Mesendoderm (in vitro differentiated cells): Measurements from ENCODE around the gene SLC47A2.

ENCODE experiments used
- DNase-seq: peaks from one replicate; pipeline ENCODE4 v3.0.0; 2013
- H2AK5ac ChIP-seq: 2 replicates; pipeline ENCODE4 v1.6.1; 2013; ENCODE audit warnings: low read length, inconsistent platforms
- H2BK120ac ChIP-seq: 2 replicates; pipeline ENCODE4 v1.6.1; 2013; ENCODE audit warnings: low read depth, mild to moderate bottlenecking, low read length, moderate library complexity, mixed read lengths
- H2BK15ac ChIP-seq: replicated peaks from 2 replicates; pipeline ENCODE4 v1.6.1; 2013; ENCODE audit warnings: low read depth, mild to moderate bottlenecking, moderate library complexity
- H2BK5ac ChIP-seq: 2 replicates; pipeline ENCODE4 v1.6.1; 2013; ENCODE audit warnings: low read length, inconsistent platforms
- H3K18ac ChIP-seq: 2 replicates; pipeline ENCODE4 v1.6.1; 2013; ENCODE audit warnings: mild to moderate bottlenecking, low read length, mixed read lengths
- H3K23ac ChIP-seq: one replicate; pipeline ENCODE4 v1.6.1; 2013; ENCODE audit warnings: low read length
- H3K27ac ChIP-seq: 2 replicates; pipeline ENCODE4 v1.5.1; 2013; ENCODE audit warnings: low read depth, mild to moderate bottlenecking, inconsistent platforms, low read length, moderate library complexity
- H3K27me3 ChIP-seq: 2 replicates; pipeline ENCODE4 v1.6.1; 2013; ENCODE audit warnings: low read length, control low read depth, mild to moderate bottlenecking, inconsistent platforms; ENCODE audit not compliant: insufficient read depth, poor library complexity
- H3K36me3 ChIP-seq: 2 replicates; pipeline ENCODE4 v1.6.1; 2013; ENCODE audit warnings: low read length, inconsistent platforms; ENCODE audit not compliant: control insufficient read depth, insufficient read depth
- H3K4ac ChIP-seq: one replicate; pipeline ENCODE4 v1.6.1; 2013; ENCODE audit warnings: low read depth, mild to moderate bottlenecking, low read length, moderate library complexity
- H3K4me1 ChIP-seq: 2 replicates; pipeline ENCODE4 v1.6.1; 2013; ENCODE audit warnings: low read depth, low read length, inconsistent platforms; ENCODE audit not compliant: control insufficient read depth
- H3K4me2 ChIP-seq: 2 replicates; pipeline ENCODE4 v1.6.1; 2013; ENCODE audit warnings: low read length
- H3K4me3 ChIP-seq: 2 replicates; pipeline ENCODE4 v1.5.1; 2013; ENCODE audit warnings: mild to moderate bottlenecking, low read length
- H3K56ac ChIP-seq: one replicate; pipeline ENCODE4 v1.6.1; 2013; ENCODE audit warnings: low read length
- H3K79me1 ChIP-seq: 2 replicates; pipeline ENCODE4 v1.6.1; 2013; ENCODE audit warnings: low read length, inconsistent platforms
- H3K79me2 ChIP-seq: 2 replicates; pipeline ENCODE4 v1.6.1; 2013; ENCODE audit warnings: mild to moderate bottlenecking, low read length; ENCODE audit not compliant: control insufficient read depth, insufficient read depth
- H3K9ac ChIP-seq: 2 replicates; pipeline ENCODE4 v1.6.1; 2013; ENCODE audit warnings: low read length, inconsistent platforms
- H4K5ac ChIP-seq: one replicate; pipeline ENCODE4 v1.6.1; 2013; ENCODE audit warnings: low read length
- H4K8ac ChIP-seq: one replicate; pipeline ENCODE4 v1.6.1; 2013; ENCODE audit warnings: low read depth, mild to moderate bottlenecking, control low read depth, low read length, moderate library complexity
- WGBS: extraction: QIAGEN DNeasy Blood & Tissue Kit; methylation state at CpG from one replicate; pipeline ENCODE4 v1.1.7; 2013; ENCODE audit warnings: low lambda C conversion rate, missing lambda C conversion rate; ENCODE audit not compliant: insufficient coverage; ENCODE audit errors: extremely low coverage; 5-methylcytosine and 5-hydroxymethylcytosine counted together

SLC47A2 gene

GRCh38 chr17:19750020-19750572, 33.7 kb upstream of the SLC47A2 start:
- H3K18ac ChIP-seq, result no peak overlapping the region
- H2AK5ac ChIP-seq, result no peak overlapping the region
- H3K4me2 ChIP-seq, result no peak overlapping the region
- no peak overlapping the region for H3K9ac ChIP-seq
- H3K36me3 ChIP-seq, result no peaks in the 10 kb centered on the region
- no peaks in the 10 kb centered on the region for H3K4me1 ChIP-seq
- DNase-seq, result no peak
- no peak overlapping the region for H4K5ac ChIP-seq
- WGBS, result no CpG with 5 or more reads among the region's 9 CpGs
- no peaks in the 10 kb centered on the region for H3K27me3 ChIP-seq
- no peak overlapping the region for H3K4me3 ChIP-seq
- H2BK5ac ChIP-seq, result no peak overlapping the region
- H3K27ac ChIP-seq, result no peak overlapping the region
- H3K4ac ChIP-seq, result no peak overlapping the region
- H3K56ac ChIP-seq, result no peak overlapping the region
- H2BK15ac ChIP-seq, result no peak overlapping the region
- H4K8ac ChIP-seq, result no peak overlapping the region
- no peaks in the 10 kb centered on the region for H3K79me2 ChIP-seq
- no peak overlapping the region for H3K23ac ChIP-seq
- no peaks in the 10 kb centered on the region for H3K79me1 ChIP-seq
- no peak overlapping the region for H2BK120ac ChIP-seq

GRCh38 chr17:19748807-19749193, 32.4 kb upstream of the SLC47A2 start:
- Histone ChIP-seq H3K27me3 (no peaks in the 10 kb centered on the region), H2AK5ac (no peak overlapping the region), H4K5ac (no peak overlapping the region), H3K4ac (no peak overlapping the region), H3K18ac (no peak overlapping the region), H3K36me3 (no peaks in the 10 kb centered on the region), H2BK120ac (no peak overlapping the region), H3K27ac (no peak overlapping the region), H3K56ac (no peak overlapping the region), H3K4me1 (no peaks in the 10 kb centered on the region), H3K79me1 (no peaks in the 10 kb centered on the region), H3K23ac (no peak overlapping the region), H2BK15ac (no peak overlapping the region), H3K4me2 (no peak overlapping the region), H2BK5ac (no peak overlapping the region), H3K9ac (no peak overlapping the region), H3K79me2 (no peaks in the 10 kb centered on the region), H3K4me3 (no peak overlapping the region), H4K8ac (no peak overlapping the region)
- no peak for DNase-seq
- WGBS, result no CpG with 5 or more reads among the region's 13 CpGs

- Histone ChIP-seq H3K18ac (no peak within 1 kb of the TSS), H3K4me2 (no peak within 1 kb of the TSS), H3K4me3 (no peak within 1 kb of the TSS), H3K27me3 (no peaks in the 10 kb centered on the region), H2BK15ac (no peak within 1 kb of the TSS), H2AK5ac (no peak within 1 kb of the TSS), H3K9ac (no peak within 1 kb of the TSS), H4K5ac (no peak within 1 kb of the TSS), H4K8ac (no peak within 1 kb of the TSS), H2BK120ac (no peak within 1 kb of the TSS), H3K36me3 (no peaks in the 10 kb centered on the region), H3K56ac (no peak within 1 kb of the TSS), H3K4ac (no peak within 1 kb of the TSS), H3K23ac (no peak within 1 kb of the TSS), H3K79me1 (no peaks in the 10 kb centered on the region), H2BK5ac (no peak within 1 kb of the TSS), H3K27ac (no peak within 1 kb of the TSS), H3K79me2 (no peaks in the 10 kb centered on the region), H3K4me1 (no peaks in the 10 kb centered on the region)
- no peak for DNase-seq
- no CpG with 5 or more reads among the region's 25 CpGs for WGBS
Observed at GRCh38 chr17:19747829-19748806, 31.7 kb upstream of the SLC47A2 start, which contains the start of gene ALDH3A1. Gene ALDH3A1, minus strand, starts transcription at chr17:19748298. Its CDS starts 3,169 bp downstream, at chr17:19745129.

GRCh38 chr17:19747159-19747719, 30.9 kb upstream of the SLC47A2 start:
- H3K4me2 ChIP-seq, result no peak overlapping the region
- no peak overlapping the region for H3K23ac ChIP-seq
- no peak overlapping the region for H3K27ac ChIP-seq
- no peak for DNase-seq
- H3K4me3 ChIP-seq, result no peak overlapping the region
- H2AK5ac ChIP-seq, result no peak overlapping the region
- no peaks in the 10 kb centered on the region for H3K79me1 ChIP-seq
- H3K27me3 ChIP-seq, result no peaks in the 10 kb centered on the region
- H3K4me1 ChIP-seq, result no peaks in the 10 kb centered on the region
- no peaks in the 10 kb centered on the region for H3K36me3 ChIP-seq
- no peak overlapping the region for H2BK120ac ChIP-seq
- H3K18ac ChIP-seq, result no peak overlapping the region
- H2BK15ac ChIP-seq, result no peak overlapping the region
- no peaks in the 10 kb centered on the region for H3K79me2 ChIP-seq
- WGBS, result no CpG with 5 or more reads among the region's 13 CpGs
- no peak overlapping the region for H4K5ac ChIP-seq
- no peak overlapping the region for H4K8ac ChIP-seq
- H2BK5ac ChIP-seq, result no peak overlapping the region
- no peak overlapping the region for H3K4ac ChIP-seq
- H3K56ac ChIP-seq, result no peak overlapping the region
- no peak overlapping the region for H3K9ac ChIP-seq

- Histone ChIP-seq H2BK5ac (no peak overlapping the region), H3K4me3 (no peak overlapping the region), H3K56ac (no peak overlapping the region), H3K79me1 (no peaks in the 10 kb centered on the region), H3K4ac (no peak overlapping the region), H3K4me2 (no peak overlapping the region), H2BK15ac (no peak overlapping the region), H3K79me2 (no peaks in the 10 kb centered on the region), H2BK120ac (no peak overlapping the region), H3K18ac (no peak overlapping the region), H4K5ac (no peak overlapping the region), H3K9ac (no peak overlapping the region), H2AK5ac (no peak overlapping the region), H3K36me3 (no peaks in the 10 kb centered on the region), H4K8ac (no peak overlapping the region), H3K23ac (no peak overlapping the region), H3K4me1 (no peaks in the 10 kb centered on the region), H3K27me3 (no peaks in the 10 kb centered on the region), H3K27ac (no peak overlapping the region)
- no peak for DNase-seq
- no CpG with 5 or more reads among the region's 20 CpGs for WGBS
Observed at GRCh38 chr17:19746517-19746916, 30.1 kb upstream of the SLC47A2 start.
